Liver (tissue), 9 donors: ENCODE measurements around the gene BRICD5. TPM values are rescaled to one million over a fixed set of nuclear protein-coding genes. Genes with fewer than 3 reads are reported as not detected.

Experiments used
- DNase-seq: peaks from one replicate; pipeline ENCODE4 v3.0.0-alpha.2; 2017; ENCODE audit warnings: low spot score
- H3K27ac ChIP-seq, 2 donors: one replicate each; pipeline ENCODE4 v1.7.0; 2013; ENCODE audit warnings: inconsistent platforms in 2 of 2, low read length in 2 of 2, control low read depth in 1 of 2, low read depth in 1 of 2, mild to moderate bottlenecking in 1 of 2
- H3K27me3 ChIP-seq, 4 donors: one replicate each; pipeline versions ENCODE4 v1.6.1 to v1.7.0; 2013; ENCODE audit warnings: low read length in 3 of 4, inconsistent platforms in 1 of 4, mild to moderate bottlenecking in 1 of 4, moderate library complexity in 1 of 4; ENCODE audit not compliant: control insufficient read depth in 4 of 4, insufficient read depth in 4 of 4
- H3K36me3 ChIP-seq, 4 donors: one replicate each; pipeline versions ENCODE4 v1.6.1 to v1.7.0; 2013; ENCODE audit warnings: low read length in 3 of 4, mild to moderate bottlenecking in 3 of 4, low read depth in 1 of 4, moderate library complexity in 1 of 4; ENCODE audit not compliant: control insufficient read depth in 4 of 4, insufficient read depth in 3 of 4
- H3K4me1 ChIP-seq, 4 donors: one replicate each; pipeline versions ENCODE4 v1.6.1 to v1.7.0; 2013; ENCODE audit warnings: low read length in 3 of 4, mild to moderate bottlenecking in 3 of 4, moderate library complexity in 1 of 4; ENCODE audit not compliant: control insufficient read depth in 4 of 4, insufficient read depth in 4 of 4
- H3K4me3 ChIP-seq, 3 donors: one replicate each; pipeline versions ENCODE4 v1.6.1 to v1.7.0; 2013; ENCODE audit warnings: low read length in 3 of 3, control low read depth in 1 of 3, low read depth in 1 of 3, mild to moderate bottlenecking in 1 of 3
- H3K9ac ChIP-seq, 2 donors: one replicate each; pipeline ENCODE4 v1.7.0; 2013; ENCODE audit warnings: low read length in 2 of 2, mild to moderate bottlenecking in 2 of 2, moderate library complexity in 2 of 2, control low read depth in 1 of 2, low read depth in 1 of 2
- H3K9me3 ChIP-seq, 4 donors: one replicate each; pipeline versions ENCODE4 v1.6.1 to v1.7.0; 2013; ENCODE audit warnings: low read length in 3 of 4; ENCODE audit not compliant: control insufficient read depth in 4 of 4
- EGR1 ChIP-seq, 2 donors: IDR thresholded peaks; 2 replicates each; pipeline ENCODE4 v1.6.1; 2016 to 2018; ENCODE audit warnings: antibody characterized with exemption in 2 of 2, low read depth in 2 of 2
- FOXA1 ChIP-seq: IDR thresholded peaks from 2 replicates; pipeline ENCODE4 v1.6.1; 2016; ENCODE audit warnings: antibody characterized with exemption
- FOXA2 ChIP-seq: IDR thresholded peaks from 2 replicates; pipeline ENCODE4 v1.6.1; 2016; ENCODE audit warnings: antibody characterized with exemption
- GABPA ChIP-seq, 2 donors: IDR thresholded peaks in 1 of 2; conservative IDR thresholded peaks in 1 of 2; 2 replicates each; pipeline ENCODE4 v1.6.1; 2016; ENCODE audit warnings: antibody characterized with exemption in 2 of 2, mild to moderate bottlenecking in 1 of 2, moderate library complexity in 1 of 2
- JUND ChIP-seq, 2 donors: IDR thresholded peaks; 2 replicates each; pipeline ENCODE4 v1.6.1; 2016; ENCODE audit warnings: antibody characterized with exemption in 2 of 2
- RAD21 ChIP-seq, 2 donors: IDR thresholded peaks; 2 replicates each; pipeline ENCODE4 v1.6.1; 2016; ENCODE audit warnings: antibody characterized with exemption in 2 of 2, mild to moderate bottlenecking in 2 of 2
- RXRA ChIP-seq, 2 donors: IDR thresholded peaks; 2 replicates each; pipeline ENCODE4 v1.6.1; 2017 to 2018; ENCODE audit warnings: antibody characterized with exemption in 2 of 2, mild to moderate bottlenecking in 1 of 2
- TAF1 ChIP-seq: conservative IDR thresholded peaks from 2 replicates; pipeline ENCODE4 v1.6.1; 2016; ENCODE audit warnings: antibody characterized with exemption, mild to moderate bottlenecking
- WGBS: extraction: QIAGEN DNeasy Blood & Tissue Kit; methylation state at CpG from one replicate; pipeline ENCODE4 v1.1.7; 2013; 5-methylcytosine and 5-hydroxymethylcytosine counted together
- polyA plus RNA-seq, 2 donors: library from polyadenylated mRNA; stranded (reverse) in 1 of 2; unstranded in 1 of 2; fragments of 200-250 nt in 1 of 2; fragments of >200 nt in 1 of 2; fragmentation: Nextera tagmentation in 1 of 2; extraction: Ambion mirVana in 1 of 2; gene quantifications; one replicate each; pipeline versions ENCODE4 v1.2.1 to v1.2.3, GENCODE V29; 2013 to 2015
- total RNA-seq, 2 donors: library from RNA; depleted of rRNA; stranded (reverse); fragments of >200 nt; gene quantifications; one replicate each; pipeline ENCODE4 v1.2.3, GENCODE V29; 2014
- TF ChIP-seq, protein P1 (sequence below): IDR thresholded peaks from 2 replicates; pipeline ENCODE4 v1.6.1; 2016; ENCODE audit warnings: antibody characterized with exemption
- TF ChIP-seq, protein P2 (sequence below): IDR thresholded peaks from 2 replicates; pipeline ENCODE4 v1.6.1; 2016; ENCODE audit warnings: antibody characterized with exemption
- TF ChIP-seq, protein P3 (sequence below): IDR thresholded peaks from 2 replicates; pipeline ENCODE4 v1.6.1; 2016; ENCODE audit warnings: antibody characterized with exemption, mild to moderate bottlenecking
- TF ChIP-seq, protein P4 (sequence below): fragments of 150-350 bp; IDR thresholded peaks from 2 replicates; pipeline ENCODE4 v1.5.1; 2017; ENCODE audit warnings: improper control_type of control experiment, low read depth, low read length; ENCODE audit not compliant: missing input control
- donor health status: healthy.
- donor health status: healthy.
- donor health status: healthy.
- donor health status: healthy.
- donor health status: healthy.

The BRICD5 gene
- total and polyA plus RNA-seq, 4 donors = 0.26 to 1.9 (median 1.4) TPM

DNA sequence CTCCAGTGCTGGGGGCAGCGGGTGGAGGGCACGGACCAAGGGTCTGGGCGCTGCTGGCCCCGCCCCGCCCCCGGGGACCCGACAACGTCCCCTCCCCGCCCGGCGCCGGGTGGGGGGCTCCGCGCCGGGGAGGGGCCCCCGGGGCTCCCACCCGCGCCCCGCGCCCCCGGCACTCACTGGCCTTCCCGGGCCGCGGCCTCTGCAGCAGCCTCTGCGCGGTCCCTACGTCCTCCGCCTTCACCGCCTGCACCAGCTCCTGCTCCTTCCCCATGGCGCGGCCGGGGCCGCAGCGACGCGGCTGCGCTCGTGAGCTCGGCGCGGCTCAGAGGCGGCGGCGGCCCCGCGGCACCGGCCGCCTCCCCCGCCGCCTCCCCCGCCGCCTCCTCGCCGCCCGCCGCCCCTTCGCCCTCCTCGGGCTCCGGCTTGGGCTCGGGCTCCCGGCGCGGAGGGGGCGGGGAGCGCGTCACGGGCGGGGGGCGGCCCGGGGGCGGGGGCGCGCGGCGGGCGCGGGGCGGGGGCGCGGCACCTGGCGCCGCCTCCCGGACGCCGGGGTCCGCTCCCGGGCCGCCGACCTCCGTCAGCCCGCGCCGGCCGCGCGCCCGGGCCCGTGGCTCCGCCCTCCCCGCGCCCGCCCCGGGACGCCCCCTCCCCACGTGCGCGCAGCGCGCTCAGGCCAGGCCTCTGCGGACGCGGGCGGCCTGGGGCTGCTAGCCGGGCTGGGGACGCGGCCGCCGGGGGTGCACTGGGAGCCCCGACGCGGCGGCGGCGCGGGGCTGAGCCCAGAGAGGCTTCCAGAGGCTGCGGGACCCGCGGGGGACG is 14.3 kb downstream of the BRICD5 start, which contains the start of gene CASKIN1:
TSS of gene CASKIN1 (minus strand) at position 444 of the 819 bp plus-strand sequence. CDS start at position 271, 173 bp downstream.
- Histone ChIP-seq H3K9ac (no peak within 1 kb of the TSS), H3K27me3 (peaks cover 0 to 2% (median 0%) of the 10 kb centered on the region in 4 donors)

More for the DNA sequence above, 14.3 kb downstream of the BRICD5 start, which contains the start of gene CASKIN1:
- Histone ChIP-seq H3K36me3 (no peaks in the 10 kb centered on the region), H3K27ac (no peak within 1 kb of the TSS), H3K9me3 (no peaks in the 10 kb centered on the region), H3K4me3 (peak within 1 kb of the TSS in 1 of 3 donors; percentile 56), H3K4me1 (peaks cover 2 to 11% (median 4%) of the 10 kb centered on the region in 4 donors)
- TF ChIP-seq, protein P1, sequence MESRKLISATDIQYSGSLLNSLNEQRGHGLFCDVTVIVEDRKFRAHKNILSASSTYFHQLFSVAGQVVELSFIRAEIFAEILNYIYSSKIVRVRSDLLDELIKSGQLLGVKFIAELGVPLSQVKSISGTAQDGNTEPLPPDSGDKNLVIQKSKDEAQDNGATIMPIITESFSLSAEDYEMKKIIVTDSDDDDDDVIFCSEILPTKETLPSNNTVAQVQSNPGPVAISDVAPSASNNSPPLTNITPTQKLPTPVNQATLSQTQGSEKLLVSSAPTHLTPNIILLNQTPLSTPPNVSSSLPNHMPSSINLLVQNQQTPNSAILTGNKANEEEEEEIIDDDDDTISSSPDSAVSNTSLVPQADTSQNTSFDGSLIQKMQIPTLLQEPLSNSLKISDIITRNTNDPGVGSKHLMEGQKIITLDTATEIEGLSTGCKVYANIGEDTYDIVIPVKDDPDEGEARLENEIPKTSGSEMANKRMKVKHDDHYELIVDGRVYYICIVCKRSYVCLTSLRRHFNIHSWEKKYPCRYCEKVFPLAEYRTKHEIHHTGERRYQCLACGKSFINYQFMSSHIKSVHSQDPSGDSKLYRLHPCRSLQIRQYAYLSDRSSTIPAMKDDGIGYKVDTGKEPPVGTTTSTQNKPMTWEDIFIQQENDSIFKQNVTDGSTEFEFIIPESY = no peak
- TF ChIP-seq, protein P2, sequence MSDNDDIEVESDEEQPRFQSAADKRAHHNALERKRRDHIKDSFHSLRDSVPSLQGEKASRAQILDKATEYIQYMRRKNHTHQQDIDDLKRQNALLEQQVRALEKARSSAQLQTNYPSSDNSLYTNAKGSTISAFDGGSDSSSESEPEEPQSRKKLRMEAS = no peak
- TF ChIP-seq, protein P3, sequence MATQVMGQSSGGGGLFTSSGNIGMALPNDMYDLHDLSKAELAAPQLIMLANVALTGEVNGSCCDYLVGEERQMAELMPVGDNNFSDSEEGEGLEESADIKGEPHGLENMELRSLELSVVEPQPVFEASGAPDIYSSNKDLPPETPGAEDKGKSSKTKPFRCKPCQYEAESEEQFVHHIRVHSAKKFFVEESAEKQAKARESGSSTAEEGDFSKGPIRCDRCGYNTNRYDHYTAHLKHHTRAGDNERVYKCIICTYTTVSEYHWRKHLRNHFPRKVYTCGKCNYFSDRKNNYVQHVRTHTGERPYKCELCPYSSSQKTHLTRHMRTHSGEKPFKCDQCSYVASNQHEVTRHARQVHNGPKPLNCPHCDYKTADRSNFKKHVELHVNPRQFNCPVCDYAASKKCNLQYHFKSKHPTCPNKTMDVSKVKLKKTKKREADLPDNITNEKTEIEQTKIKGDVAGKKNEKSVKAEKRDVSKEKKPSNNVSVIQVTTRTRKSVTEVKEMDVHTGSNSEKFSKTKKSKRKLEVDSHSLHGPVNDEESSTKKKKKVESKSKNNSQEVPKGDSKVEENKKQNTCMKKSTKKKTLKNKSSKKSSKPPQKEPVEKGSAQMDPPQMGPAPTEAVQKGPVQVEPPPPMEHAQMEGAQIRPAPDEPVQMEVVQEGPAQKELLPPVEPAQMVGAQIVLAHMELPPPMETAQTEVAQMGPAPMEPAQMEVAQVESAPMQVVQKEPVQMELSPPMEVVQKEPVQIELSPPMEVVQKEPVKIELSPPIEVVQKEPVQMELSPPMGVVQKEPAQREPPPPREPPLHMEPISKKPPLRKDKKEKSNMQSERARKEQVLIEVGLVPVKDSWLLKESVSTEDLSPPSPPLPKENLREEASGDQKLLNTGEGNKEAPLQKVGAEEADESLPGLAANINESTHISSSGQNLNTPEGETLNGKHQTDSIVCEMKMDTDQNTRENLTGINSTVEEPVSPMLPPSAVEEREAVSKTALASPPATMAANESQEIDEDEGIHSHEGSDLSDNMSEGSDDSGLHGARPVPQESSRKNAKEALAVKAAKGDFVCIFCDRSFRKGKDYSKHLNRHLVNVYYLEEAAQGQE = no peak
- no peak for TF ChIP-seq RXRA (IDR thresholded peaks at IDR 0.05)
- TF ChIP-seq, protein P4, sequence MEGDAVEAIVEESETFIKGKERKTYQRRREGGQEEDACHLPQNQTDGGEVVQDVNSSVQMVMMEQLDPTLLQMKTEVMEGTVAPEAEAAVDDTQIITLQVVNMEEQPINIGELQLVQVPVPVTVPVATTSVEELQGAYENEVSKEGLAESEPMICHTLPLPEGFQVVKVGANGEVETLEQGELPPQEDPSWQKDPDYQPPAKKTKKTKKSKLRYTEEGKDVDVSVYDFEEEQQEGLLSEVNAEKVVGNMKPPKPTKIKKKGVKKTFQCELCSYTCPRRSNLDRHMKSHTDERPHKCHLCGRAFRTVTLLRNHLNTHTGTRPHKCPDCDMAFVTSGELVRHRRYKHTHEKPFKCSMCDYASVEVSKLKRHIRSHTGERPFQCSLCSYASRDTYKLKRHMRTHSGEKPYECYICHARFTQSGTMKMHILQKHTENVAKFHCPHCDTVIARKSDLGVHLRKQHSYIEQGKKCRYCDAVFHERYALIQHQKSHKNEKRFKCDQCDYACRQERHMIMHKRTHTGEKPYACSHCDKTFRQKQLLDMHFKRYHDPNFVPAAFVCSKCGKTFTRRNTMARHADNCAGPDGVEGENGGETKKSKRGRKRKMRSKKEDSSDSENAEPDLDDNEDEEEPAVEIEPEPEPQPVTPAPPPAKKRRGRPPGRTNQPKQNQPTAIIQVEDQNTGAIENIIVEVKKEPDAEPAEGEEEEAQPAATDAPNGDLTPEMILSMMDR = no peak
- TF ChIP-seq FOXA1 = no peak
- TF ChIP-seq EGR1 (IDR thresholded peaks at IDR 0.05; ENCODE audit: low read depth in 2 of 2) = no peak
- TF ChIP-seq JUND (IDR thresholded peaks at IDR 0.05) = no peak
- TF ChIP-seq RAD21 (IDR thresholded peaks at IDR 0.05) = no peak
- TF ChIP-seq TAF1 = no peak
- no peak for TF ChIP-seq FOXA2
- TF ChIP-seq GABPA (IDR thresholded peaks at IDR 0.05 in 1 of 2, conservative IDR thresholded peaks at IDR 0.05 in 1 of 2) = no peak
- 1% methylated on average over 114 of the region's 129 CpGs for WGBS
- DNase-seq = no peak
